ENCODE results near the gene C11orf42.

DNA sequence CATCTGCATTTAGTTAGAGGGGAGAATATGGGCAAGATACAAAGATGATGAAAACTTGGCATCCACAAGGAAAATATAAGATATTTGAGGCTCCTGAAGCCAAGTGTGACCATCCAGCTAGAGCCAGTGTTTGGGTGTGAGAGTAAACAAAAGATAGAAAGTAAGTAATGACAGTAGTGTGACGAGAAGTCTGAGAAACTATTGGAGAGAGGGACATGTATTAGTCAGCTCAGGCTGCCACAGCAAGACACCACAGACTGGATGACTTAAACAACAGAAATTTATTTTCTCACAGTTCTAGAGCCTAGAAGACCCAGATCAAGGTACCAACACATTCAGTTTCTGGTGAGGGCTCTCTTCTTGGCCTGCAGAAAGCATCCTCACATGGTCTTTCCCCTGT, 47.8 kb downstream of the C11orf42 start:
- TF ChIP-seq POLR2AphosphoS5 (IDR thresholded peaks at IDR 0.05) (no peak), POLR2A (IDR thresholded peaks at IDR 0.05; ENCODE audit: low read depth) (no peak)
- TF ChIP-seq, protein P1, sequence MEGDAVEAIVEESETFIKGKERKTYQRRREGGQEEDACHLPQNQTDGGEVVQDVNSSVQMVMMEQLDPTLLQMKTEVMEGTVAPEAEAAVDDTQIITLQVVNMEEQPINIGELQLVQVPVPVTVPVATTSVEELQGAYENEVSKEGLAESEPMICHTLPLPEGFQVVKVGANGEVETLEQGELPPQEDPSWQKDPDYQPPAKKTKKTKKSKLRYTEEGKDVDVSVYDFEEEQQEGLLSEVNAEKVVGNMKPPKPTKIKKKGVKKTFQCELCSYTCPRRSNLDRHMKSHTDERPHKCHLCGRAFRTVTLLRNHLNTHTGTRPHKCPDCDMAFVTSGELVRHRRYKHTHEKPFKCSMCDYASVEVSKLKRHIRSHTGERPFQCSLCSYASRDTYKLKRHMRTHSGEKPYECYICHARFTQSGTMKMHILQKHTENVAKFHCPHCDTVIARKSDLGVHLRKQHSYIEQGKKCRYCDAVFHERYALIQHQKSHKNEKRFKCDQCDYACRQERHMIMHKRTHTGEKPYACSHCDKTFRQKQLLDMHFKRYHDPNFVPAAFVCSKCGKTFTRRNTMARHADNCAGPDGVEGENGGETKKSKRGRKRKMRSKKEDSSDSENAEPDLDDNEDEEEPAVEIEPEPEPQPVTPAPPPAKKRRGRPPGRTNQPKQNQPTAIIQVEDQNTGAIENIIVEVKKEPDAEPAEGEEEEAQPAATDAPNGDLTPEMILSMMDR (IDR thresholded peaks at IDR 0.05), result no peak
